ENCODE measurements around the gene NRAP.

DNA sequence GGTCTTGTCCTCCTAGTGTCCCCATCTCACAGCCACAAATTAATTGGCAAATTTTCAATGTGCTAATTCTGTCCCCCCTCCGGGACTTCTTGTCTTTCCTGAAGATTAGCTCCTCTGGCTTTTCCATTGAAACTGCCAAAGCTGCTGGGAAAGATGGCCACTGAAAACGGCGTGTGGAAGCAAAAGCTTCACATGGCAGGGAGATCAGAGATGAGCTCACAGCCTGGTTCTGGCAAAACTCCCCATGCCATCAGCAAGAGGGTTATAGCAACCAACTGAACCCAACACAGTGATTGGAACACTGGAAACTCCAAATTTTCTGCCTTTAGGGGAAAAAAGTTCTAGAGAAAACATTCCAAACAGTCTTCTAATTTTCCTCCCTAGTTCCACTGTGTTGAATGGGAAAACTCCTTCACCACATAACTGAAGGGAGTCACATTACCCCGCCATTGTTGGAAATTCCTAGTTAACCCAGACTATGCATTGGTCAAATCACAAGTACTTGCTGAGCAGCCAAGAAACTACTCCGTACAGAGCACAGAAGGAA is 37.0 kb downstream of the NRAP start:
- TF ChIP-seq, protein P1, sequence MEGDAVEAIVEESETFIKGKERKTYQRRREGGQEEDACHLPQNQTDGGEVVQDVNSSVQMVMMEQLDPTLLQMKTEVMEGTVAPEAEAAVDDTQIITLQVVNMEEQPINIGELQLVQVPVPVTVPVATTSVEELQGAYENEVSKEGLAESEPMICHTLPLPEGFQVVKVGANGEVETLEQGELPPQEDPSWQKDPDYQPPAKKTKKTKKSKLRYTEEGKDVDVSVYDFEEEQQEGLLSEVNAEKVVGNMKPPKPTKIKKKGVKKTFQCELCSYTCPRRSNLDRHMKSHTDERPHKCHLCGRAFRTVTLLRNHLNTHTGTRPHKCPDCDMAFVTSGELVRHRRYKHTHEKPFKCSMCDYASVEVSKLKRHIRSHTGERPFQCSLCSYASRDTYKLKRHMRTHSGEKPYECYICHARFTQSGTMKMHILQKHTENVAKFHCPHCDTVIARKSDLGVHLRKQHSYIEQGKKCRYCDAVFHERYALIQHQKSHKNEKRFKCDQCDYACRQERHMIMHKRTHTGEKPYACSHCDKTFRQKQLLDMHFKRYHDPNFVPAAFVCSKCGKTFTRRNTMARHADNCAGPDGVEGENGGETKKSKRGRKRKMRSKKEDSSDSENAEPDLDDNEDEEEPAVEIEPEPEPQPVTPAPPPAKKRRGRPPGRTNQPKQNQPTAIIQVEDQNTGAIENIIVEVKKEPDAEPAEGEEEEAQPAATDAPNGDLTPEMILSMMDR (IDR thresholded peaks at IDR 0.05): no peak
- no peak for TF ChIP-seq EZH2 (IDR thresholded peaks at IDR 0.05)
- no peak for TF ChIP-seq EZH2phosphoT487 (IDR thresholded peaks at IDR 0.05)
